GM12878 (cell line): Measurements from ENCODE around the gene JAKMIP1. TPM values are rescaled to one million over a fixed set of nuclear protein-coding genes. Genes with fewer than 3 reads are reported as not detected.

ENCODE experiments used
- ATAC-seq: fragments of 200-7000 bp; cut with Tn5 transposase; 3 replicates; pipeline ENCODE4 v1.9.1; 2020; ENCODE audit warnings: mild to moderate bottlenecking, moderate library complexity
- BruUV-seq: library from RNA; stranded (reverse); fragments of 400-500 nt; replicated peaks from 2 replicates; lab custom pipeline; 2021; lab: Mats Ljungman, UMichigan
- CTCF ChIA-PET: fragments of 300-600 bp; sonication (Branson Sonifier 250); formaldehyde crosslinking; extraction: SDS; loops from one replicate; lab custom pipeline; 2021; ENCODE audit warnings: inconsistent platforms; lab: Yijun Ruan, JAX
- POLR2A ChIA-PET: fragments of 350-600 bp; formaldehyde crosslinking; extraction: SDS; loops from one replicate; lab custom pipeline; 2021; ENCODE audit warnings: inconsistent platforms; lab: Charles Lee
- RAD21 ChIA-PET: fragments of 300-600 bp; sonication (Branson Sonifier 250); formaldehyde crosslinking; loops from one replicate; lab custom pipeline; 2023; ENCODE audit warnings: antibody characterized with exemption; ENCODE audit not compliant: unreplicated experiment; lab: Charles Lee
- SMC1A ChIA-PET: fragments of 300-600 bp; sonication (Branson Sonifier 250); formaldehyde crosslinking; loops from one replicate; lab custom pipeline; 2023; ENCODE audit not compliant: unreplicated experiment, uncharacterized antibody; lab: Charles Lee
- DNase-seq: peaks from one replicate; pipeline ENCODE4 v3.0.0-alpha.2; 2011; ENCODE audit warnings: low read depth, low spot score
- FAIRE-seq: peaks from 3 replicates; lab custom pipeline; 2011; peaks lifted over from hg19 to GRCh38; lab: Jason Lieb, UNC
- H2AFZ ChIP-seq: 2 replicates; pipeline ENCODE4 v1.6.0; 2011; ENCODE audit warnings: low read depth, low read length, control low read depth; ENCODE audit not compliant: control insufficient read depth
- H3K27ac ChIP-seq: 2 replicates; pipeline ENCODE4 v1.5.1; 2011; ENCODE audit warnings: control low read depth; ENCODE audit not compliant: control insufficient read depth, insufficient read depth
- H3K27me3 ChIP-seq, 2 experiments: replicated peaks in 1 of 2; 2 replicates each; pipeline versions ENCODE4 v1.6.0 to v1.6.1; 2011; ENCODE audit warnings: low read length in 1 of 2; ENCODE audit not compliant: control insufficient read depth in 2 of 2, insufficient read depth in 2 of 2
- H3K36me3 ChIP-seq, 2 experiments: 2 replicates each; pipeline ENCODE4 v1.5.1; 2011; ENCODE audit warnings: low read length in 1 of 2; ENCODE audit not compliant: control insufficient read depth in 2 of 2, insufficient read depth in 2 of 2
- H3K4me1 ChIP-seq: 2 replicates; pipeline ENCODE4 v1.6.1; 2011; ENCODE audit warnings: mild to moderate bottlenecking, low read length, moderate library complexity, mixed read lengths; ENCODE audit not compliant: control insufficient read depth, insufficient read depth
- H3K4me2 ChIP-seq: 2 replicates; pipeline ENCODE4 v1.6.0; 2011; ENCODE audit warnings: control low read depth; ENCODE audit not compliant: control insufficient read depth, insufficient read depth
- H3K4me3 ChIP-seq: fragments of 200-600 bp; sonication (generic); 2 replicates; pipeline ENCODE4 v1.5.1; 2016
- H3K79me2 ChIP-seq: 2 replicates; pipeline ENCODE4 v1.6.0; 2011; ENCODE audit warnings: low read length; ENCODE audit not compliant: control insufficient read depth, insufficient read depth
- H3K9ac ChIP-seq: 2 replicates; pipeline ENCODE4 v1.8.0; 2011; ENCODE audit warnings: low read length, control low read depth, mixed read lengths; ENCODE audit not compliant: control insufficient read depth, insufficient read depth
- H3K9me3 ChIP-seq: replicated peaks from 3 replicates; pipeline ENCODE4 v1.5.1; 2011; ENCODE audit warnings: mild to moderate bottlenecking, low read length; ENCODE audit not compliant: control insufficient read depth, insufficient read depth
- H4K20me1 ChIP-seq: 2 replicates; pipeline ENCODE4 v1.6.0; 2011; ENCODE audit not compliant: control insufficient read depth, insufficient read depth
- E2F8 ChIP-seq: fragments of 450-650 bp; IDR thresholded peaks from 2 replicates; pipeline ENCODE4 v1.6.1; 2018; ENCODE audit warnings: mild to moderate bottlenecking, low read depth, moderate library complexity; ENCODE audit not compliant: partially characterized antibody
- ETV6 ChIP-seq, 2 experiments: fragments of 450-650 bp in 1 of 2; IDR thresholded peaks in 1 of 2; conservative IDR thresholded peaks in 1 of 2; 2 replicates each; pipeline ENCODE4 v1.6.1; 2014; ENCODE audit warnings: antibody characterized with exemption in 1 of 2, borderline replicate concordance in 1 of 2, low read depth in 1 of 2, mild to moderate bottlenecking in 1 of 2, moderate library complexity in 1 of 2
- FOXK2 ChIP-seq: fragments of 450-650 bp; IDR thresholded peaks from 2 replicates; pipeline ENCODE4 v1.6.1; 2017; ENCODE audit warnings: mild to moderate bottlenecking, moderate library complexity
- GABPA ChIP-seq: IDR thresholded peaks from 2 replicates; pipeline ENCODE4 v1.6.1; 2014; ENCODE audit warnings: antibody characterized with exemption, low read depth, mild to moderate bottlenecking, inconsistent platforms
- MTA3 ChIP-seq: IDR thresholded peaks from 2 replicates; pipeline ENCODE4 v1.6.1; 2012; ENCODE audit warnings: low read length, inconsistent platforms, borderline replicate concordance
- MXI1 ChIP-seq: fragments of 150-350 bp; IDR thresholded peaks from 2 replicates; pipeline ENCODE4 v1.6.1; 2011; ENCODE audit warnings: low read depth, mild to moderate bottlenecking, inconsistent platforms, low read length, improper control_type of control experiment
- PAX5 ChIP-seq: IDR thresholded peaks from 2 replicates; pipeline ENCODE4 v1.6.1; 2011; ENCODE audit warnings: low read depth, low read length, borderline replicate concordance
- POU2F2 ChIP-seq: IDR thresholded peaks from 3 replicates; pipeline ENCODE4 v1.6.1; 2011; ENCODE audit warnings: low read depth, mild to moderate bottlenecking, low read length, borderline replicate concordance
- REST ChIP-seq: IDR thresholded peaks from 2 replicates; pipeline ENCODE4 v1.6.1; 2012; ENCODE audit warnings: mild to moderate bottlenecking, low read depth, low read length
- SREBF2 ChIP-seq: IDR thresholded peaks from 2 replicates; pipeline ENCODE4 v1.6.1; 2012; ENCODE audit warnings: mild to moderate bottlenecking, low read length
- ZNF622 ChIP-seq: fragments of 450-650 bp; IDR thresholded peaks from 2 replicates; pipeline ENCODE4 v1.6.1; 2017; ENCODE audit warnings: mild to moderate bottlenecking, inconsistent platforms
- ZNF687 ChIP-seq: fragments of 450-650 bp; IDR thresholded peaks from 2 replicates; pipeline ENCODE4 v1.6.1; 2017; ENCODE audit warnings: mild to moderate bottlenecking, moderate library complexity
- WGBS: methylation state at CpG from one replicate; pipeline ENCODE4 v1.1.6; 2016; ENCODE audit warnings: low lambda C conversion rate; ENCODE audit not compliant: insufficient replicate concordance, insufficient coverage; ENCODE audit errors: missing lambda C conversion rate; 5-methylcytosine and 5-hydroxymethylcytosine counted together
- in situ Hi-C: fragments of 300-500 bp; cut with MboI; formaldehyde crosslinking; loops from 9 replicates; pipeline ENCODE4 v1.14.3; 2018; ENCODE audit warnings: mixed read lengths
- intact Hi-C: fragments of 100-400 bp; cut with micrococcal nuclease; formaldehyde crosslinking; loops from one replicate; pipeline ENCODE4 v1.14.2; 2022; ENCODE audit not compliant: unreplicated experiment
- polyA plus RNA-seq, 11 experiments: library from polyadenylated mRNA; depleted of rRNA in 4 of 11; unstranded in 6 of 11; stranded (reverse) in 5 of 11; fragments of >200 nt; fragmentation: Nextera tagmentation in 4 of 11; fragmentation: Illumina TruSeq in 1 of 11; extraction: Ambion mirVana in 4 of 11; extraction: Trizol in 1 of 11; gene quantifications; 1 replicate in 1 of 11; 2 replicates in 10 of 11; pipeline versions ENCODE4 v1.2.1 to v1.2.3, GENCODE V29; 2011 to 2016; ENCODE audit warnings: inconsistent platforms in 2 of 11, missing spikeins in 2 of 11, low read depth in 1 of 11
- total RNA-seq, 4 experiments: library from RNA; depleted of rRNA in 3 of 4; stranded (reverse); fragments of >200 nt in 3 of 4; fragmentation: Illumina TruSeq in 1 of 4; extraction: Trizol in 1 of 4; gene quantifications; 2 replicates each; pipeline versions ENCODE4 v1.2.1 to v1.2.3, GENCODE V29; 2013 to 2021

JAKMIP1 gene
- total and polyA plus RNA-seq, 10 of the 15 experiments (the other 5 are each of a cell fraction or from before 2014, with no cell fraction given), result 0.52 to 16.7 (median 12.3) TPM

GRCh38 chr4:6105311-6105911 is 94.9 kb downstream of the JAKMIP1 start:
- 93% methylated on average over 59 of the region's 60 CpGs for whole genome bisulfite sequencing
- TF ChIP-seq PAX5 (no peak), ZNF622 (no peak), ETV6 (conservative IDR thresholded peaks at IDR 0.05 in 1 of 2, IDR thresholded peaks at IDR 0.05 in 1 of 2; ENCODE audit: borderline replicate concordance in 1 of 2, low read depth in 1 of 2) (no peak), MTA3 (no peak), FOXK2 (no peak), GABPA (no peak), POU2F2 (no peak), ZNF687 (no peak), MXI1 (no peak), E2F8 (no peak), REST (no peak), SREBF2 (no peak)

More at GRCh38 chr4:6105311-6105911, 94.9 kb downstream of the JAKMIP1 start:
- no TSS peak for BruUV-seq
- H3K36me3 ChIP-seq, result no peaks in the 10 kb centered on the region; a peak in 3 of 4 replicates
- DNase-seq, result no peak
- ChIA-PET RAD21 (no interaction called here), POLR2A (no interaction called here), SMC1A (no interaction called here), CTCF (interaction anchor here (1.0 kb wide), 1 partner anchor 107 kb away, joined by 3 read pairs; no protein-coding TSS in a partner anchor)
- no peak for ATAC-seq
- H3K27ac ChIP-seq, result no peak overlapping the region
- no peaks in the 10 kb centered on the region for H3K9me3 ChIP-seq
- no peak overlapping the region for H2AFZ ChIP-seq
- no peak overlapping the region for H3K9ac ChIP-seq
- no peaks in the 10 kb centered on the region for H3K4me1 ChIP-seq
- no peak overlapping the region for H3K4me2 ChIP-seq
- no peaks in the 10 kb centered on the region for H4K20me1 ChIP-seq
- H3K4me3 ChIP-seq, result no peak overlapping the region
- no peaks in the 10 kb centered on the region for H3K27me3 ChIP-seq
- FAIRE-seq, result no peak
- in situ Hi-C loops (no loop called here), intact Hi-C loops (no loop called here)
- no peaks in the 10 kb centered on the region for H3K79me2 ChIP-seq
